K562 (cell line): ENCODE data around the gene RIMS3. TPM values are rescaled to one million over a fixed set of nuclear protein-coding genes. Genes with fewer than 3 reads are reported as not detected.

Experiments
- BMI1 ChIP-seq: fragments of 150-350 bp; IDR thresholded peaks from 2 replicates; pipeline ENCODE4 v1.6.1; 2014; ENCODE audit warnings: low read length
- C11orf30 ChIP-seq: fragments of 450-650 bp; IDR thresholded peaks from 2 replicates; pipeline ENCODE4 v1.6.1; 2016; ENCODE audit warnings: low read depth, mild to moderate bottlenecking
- DIDO1 ChIP-seq: fragments of 450-650 bp; IDR thresholded peaks from 2 replicates; pipeline ENCODE4 v1.6.1; 2016; ENCODE audit warnings: low read depth, missing biosample characterization, missing genetic modification characterization
- GATAD2B ChIP-seq: fragments of 450-650 bp; IDR thresholded peaks from 2 replicates; pipeline ENCODE4 v1.6.1; 2017; ENCODE audit warnings: mild to moderate bottlenecking, borderline replicate concordance
- KAT8 ChIP-seq: fragments of 450-650 bp; IDR thresholded peaks from 2 replicates; pipeline ENCODE4 v1.6.1; 2016; ENCODE audit warnings: low read depth, mild to moderate bottlenecking
- KLF13 ChIP-seq: fragments of 450-650 bp; IDR thresholded peaks from 2 replicates; pipeline ENCODE4 v1.6.1; 2016; ENCODE audit warnings: missing genetic modification characterization, low read depth, mild to moderate bottlenecking, missing compliant biosample characterization, moderate library complexity, borderline replicate concordance
- MXI1 ChIP-seq: IDR thresholded peaks from 2 replicates; pipeline ENCODE4 v1.6.1; 2011; ENCODE audit warnings: low read depth, mild to moderate bottlenecking, improper control_type of control experiment, low read length
- NBN ChIP-seq: fragments of 450-650 bp; IDR thresholded peaks from 2 replicates; pipeline ENCODE4 v1.6.1; 2016; ENCODE audit warnings: low read depth, mild to moderate bottlenecking
- RBBP5 ChIP-seq: fragments of 200-600 bp; sonication (generic); IDR thresholded peaks from 2 replicates; pipeline ENCODE4 v1.6.1; 2012; ENCODE audit warnings: borderline replicate concordance, mild to moderate bottlenecking, low read length, control low read depth, inconsistent platforms; ENCODE audit not compliant: insufficient read depth, poor library complexity, severe bottlenecking
- RCOR1 ChIP-seq, 2 experiments: IDR thresholded peaks; 2 replicates each; pipeline ENCODE4 v1.6.1; 2012; ENCODE audit warnings: low read depth in 2 of 2, low read length in 2 of 2, borderline replicate concordance in 1 of 2, improper control_type of control experiment in 1 of 2
- SMARCA4 ChIP-seq: fragments of 450-650 bp; IDR thresholded peaks from 2 replicates; pipeline ENCODE4 v1.6.1; 2016
- ZFP36 ChIP-seq: fragments of 150-350 bp; IDR thresholded peaks from 2 replicates; pipeline ENCODE4 v1.6.1; 2018; ENCODE audit warnings: low read length, low read depth; ENCODE audit not compliant: partially characterized antibody
- ZNF311 ChIP-seq: fragments of 250-450 bp; sonication (Bioruptor Pico); IDR thresholded peaks from 2 replicates; pipeline ENCODE4 v1.4.0; 2020; ENCODE audit warnings: mild to moderate bottlenecking, moderate library complexity
- polyA plus RNA-seq, 8 experiments: library from polyadenylated mRNA; depleted of rRNA in 4 of 8; stranded (reverse) in 5 of 8; unstranded in 3 of 8; fragments of >200 nt; fragmentation: Nextera tagmentation in 2 of 8; fragmentation: Illumina TruSeq in 1 of 8; extraction: Ambion mirVana in 2 of 8; extraction: Trizol in 1 of 8; gene quantifications; 2 replicates each; pipeline versions ENCODE4 v1.2.1 to v1.2.3, GENCODE V29; 2011 to 2014; ENCODE audit warnings: inconsistent platforms in 1 of 8, missing spikeins in 1 of 8
- total RNA-seq, 7 experiments: library from RNA; depleted of rRNA in 6 of 7; stranded (reverse); fragments of >200 nt in 6 of 7; fragmentation: Illumina TruSeq in 2 of 7; extraction: Trizol in 2 of 7; gene quantifications; 2 replicates each; pipeline versions ENCODE4 v1.2.1 to v1.2.3, GENCODE V29; 2011 to 2021; ENCODE audit warnings: low replicate concordance in 1 of 7
- TF ChIP-seq, protein P1 (sequence below): fragments of 450-650 bp; formaldehyde crosslinking; IDR thresholded peaks from 2 replicates; pipeline ENCODE4 v1.4.0; 2020; ENCODE audit warnings: mild to moderate bottlenecking, mixed read lengths
- TF ChIP-seq, protein P2 (sequence below): sonication (generic); formaldehyde crosslinking; IDR thresholded peaks from 2 replicates; pipeline ENCODE4 v1.8.0; 2022; ENCODE audit warnings: missing genetic modification reagents, mild to moderate bottlenecking, borderline replicate concordance
- TF ChIP-seq, protein P3 (sequence below): sonication (generic); formaldehyde crosslinking; IDR thresholded peaks from 2 replicates; pipeline ENCODE4 v1.4.0; 2020; ENCODE audit warnings: mild to moderate bottlenecking, missing genetic modification reagents
- TF ChIP-seq, protein P4 (sequence below), 2 experiments: fragments of 450-650 bp; IDR thresholded peaks; 2 replicates each; pipeline ENCODE4 v1.6.1; 2016
- TF ChIP-seq, protein P5 (sequence below): sonication (generic); formaldehyde crosslinking; IDR thresholded peaks from 2 replicates; pipeline ENCODE4 v1.5.0; 2020; ENCODE audit warnings: missing genetic modification reagents
- TF ChIP-seq, protein P6 (sequence below): fragments of 250-450 bp; sonication (Bioruptor Pico); IDR thresholded peaks from 2 replicates; pipeline ENCODE4 v1.4.0; 2020; ENCODE audit warnings: mild to moderate bottlenecking

RIMS3 gene
- total and polyA plus RNA-seq, 9 of the 15 experiments (the other 6 are each of a cell fraction or from before 2014, with no cell fraction given), result 0.06 to 1.2 (median 0.59) TPM

DNA sequence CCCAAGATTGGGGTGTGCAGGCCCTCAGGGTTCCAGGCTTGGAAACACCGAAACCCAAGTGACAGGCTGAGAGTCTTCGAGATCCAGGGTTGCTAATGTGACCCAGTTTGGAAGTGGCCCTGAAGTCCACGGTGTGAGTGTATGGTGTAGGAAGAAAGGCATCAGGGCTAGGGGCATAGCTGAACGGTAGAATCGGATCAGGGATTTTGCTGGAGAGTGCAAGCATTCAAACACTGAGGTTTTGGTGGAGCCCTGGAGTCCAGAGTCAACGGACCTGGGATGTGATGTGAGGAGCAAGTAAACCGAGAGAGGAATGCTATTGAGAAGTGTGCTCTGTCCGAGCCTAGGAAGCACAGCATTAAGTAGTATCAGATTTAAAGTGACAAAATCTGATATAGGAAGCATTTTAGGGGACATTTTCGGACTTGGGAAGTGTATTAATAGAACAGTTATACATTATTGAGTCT, 27.0 kb upstream of the RIMS3 start (continued):
- TF ChIP-seq, protein P1, sequence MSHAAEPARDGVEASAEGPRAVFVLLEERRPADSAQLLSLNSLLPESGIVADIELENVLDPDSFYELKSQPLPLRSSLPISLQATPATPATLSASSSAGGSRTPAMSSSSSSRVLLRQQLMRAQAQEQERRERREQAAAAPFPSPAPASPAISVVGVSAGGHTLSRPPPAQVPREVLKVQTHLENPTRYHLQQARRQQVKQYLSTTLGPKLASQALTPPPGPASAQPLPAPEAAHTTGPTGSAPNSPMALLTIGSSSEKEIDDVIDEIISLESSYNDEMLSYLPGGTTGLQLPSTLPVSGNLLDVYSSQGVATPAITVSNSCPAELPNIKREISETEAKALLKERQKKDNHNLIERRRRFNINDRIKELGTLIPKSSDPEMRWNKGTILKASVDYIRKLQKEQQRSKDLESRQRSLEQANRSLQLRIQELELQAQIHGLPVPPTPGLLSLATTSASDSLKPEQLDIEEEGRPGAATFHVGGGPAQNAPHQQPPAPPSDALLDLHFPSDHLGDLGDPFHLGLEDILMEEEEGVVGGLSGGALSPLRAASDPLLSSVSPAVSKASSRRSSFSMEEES, result peak; percentile 63
- TF ChIP-seq, protein P2, sequence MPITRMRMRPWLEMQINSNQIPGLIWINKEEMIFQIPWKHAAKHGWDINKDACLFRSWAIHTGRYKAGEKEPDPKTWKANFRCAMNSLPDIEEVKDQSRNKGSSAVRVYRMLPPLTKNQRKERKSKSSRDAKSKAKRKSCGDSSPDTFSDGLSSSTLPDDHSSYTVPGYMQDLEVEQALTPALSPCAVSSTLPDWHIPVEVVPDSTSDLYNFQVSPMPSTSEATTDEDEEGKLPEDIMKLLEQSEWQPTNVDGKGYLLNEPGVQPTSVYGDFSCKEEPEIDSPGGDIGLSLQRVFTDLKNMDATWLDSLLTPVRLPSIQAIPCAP (CRISPR knock-in tag), result 0 out of 2 replicates have a peak, but pooled peaks have one; percentile 25
- TF ChIP-seq ZNF311 (CRISPR knock-in tag) (no peak), KAT8 (no peak), GATAD2B (no peak), ZFP36 (no peak), KLF13 (tag) (peak; percentile 29; the same call in 1 of the 2 replicates), C11orf30 (no peak), SMARCA4 (peak; percentile 38; the same call in 1 of the 2 replicates), NBN (peak; percentile 53; the same call in 1 of the 2 replicates), DIDO1 (tag) (0 out of 2 replicates have a peak, but pooled peaks have one; percentile 44), RBBP5 (no peak), RCOR1 (IDR thresholded peaks at IDR 0.05; ENCODE audit: borderline replicate concordance in 1 of 2, low read depth in 2 of 2, low read length in 2 of 2) (peak in 1 of 2 experiments; percentile 4; a peak in 1 of 4 replicates), BMI1 (no peak), MXI1 (0 out of 2 replicates have a peak, but pooled peaks have one; percentile 2)
- TF ChIP-seq, protein P3, sequence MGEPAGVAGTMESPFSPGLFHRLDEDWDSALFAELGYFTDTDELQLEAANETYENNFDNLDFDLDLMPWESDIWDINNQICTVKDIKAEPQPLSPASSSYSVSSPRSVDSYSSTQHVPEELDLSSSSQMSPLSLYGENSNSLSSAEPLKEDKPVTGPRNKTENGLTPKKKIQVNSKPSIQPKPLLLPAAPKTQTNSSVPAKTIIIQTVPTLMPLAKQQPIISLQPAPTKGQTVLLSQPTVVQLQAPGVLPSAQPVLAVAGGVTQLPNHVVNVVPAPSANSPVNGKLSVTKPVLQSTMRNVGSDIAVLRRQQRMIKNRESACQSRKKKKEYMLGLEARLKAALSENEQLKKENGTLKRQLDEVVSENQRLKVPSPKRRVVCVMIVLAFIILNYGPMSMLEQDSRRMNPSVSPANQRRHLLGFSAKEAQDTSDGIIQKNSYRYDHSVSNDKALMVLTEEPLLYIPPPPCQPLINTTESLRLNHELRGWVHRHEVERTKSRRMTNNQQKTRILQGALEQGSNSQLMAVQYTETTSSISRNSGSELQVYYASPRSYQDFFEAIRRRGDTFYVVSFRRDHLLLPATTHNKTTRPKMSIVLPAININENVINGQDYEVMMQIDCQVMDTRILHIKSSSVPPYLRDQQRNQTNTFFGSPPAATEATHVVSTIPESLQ (CRISPR knock-in tag), result no peak
- TF ChIP-seq, protein P4, sequence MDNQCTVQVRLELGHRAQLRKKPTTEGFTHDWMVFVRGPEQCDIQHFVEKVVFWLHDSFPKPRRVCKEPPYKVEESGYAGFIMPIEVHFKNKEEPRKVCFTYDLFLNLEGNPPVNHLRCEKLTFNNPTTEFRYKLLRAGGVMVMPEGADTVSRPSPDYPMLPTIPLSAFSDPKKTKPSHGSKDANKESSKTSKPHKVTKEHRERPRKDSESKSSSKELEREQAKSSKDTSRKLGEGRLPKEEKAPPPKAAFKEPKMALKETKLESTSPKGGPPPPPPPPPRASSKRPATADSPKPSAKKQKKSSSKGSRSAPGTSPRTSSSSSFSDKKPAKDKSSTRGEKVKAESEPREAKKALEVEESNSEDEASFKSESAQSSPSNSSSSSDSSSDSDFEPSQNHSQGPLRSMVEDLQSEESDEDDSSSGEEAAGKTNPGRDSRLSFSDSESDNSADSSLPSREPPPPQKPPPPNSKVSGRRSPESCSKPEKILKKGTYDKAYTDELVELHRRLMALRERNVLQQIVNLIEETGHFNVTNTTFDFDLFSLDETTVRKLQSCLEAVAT (IDR thresholded peaks at IDR 0.05), result peak in 1 of 2 experiments; percentile 42; a peak in 1 of 4 replicates
- TF ChIP-seq, protein P5, sequence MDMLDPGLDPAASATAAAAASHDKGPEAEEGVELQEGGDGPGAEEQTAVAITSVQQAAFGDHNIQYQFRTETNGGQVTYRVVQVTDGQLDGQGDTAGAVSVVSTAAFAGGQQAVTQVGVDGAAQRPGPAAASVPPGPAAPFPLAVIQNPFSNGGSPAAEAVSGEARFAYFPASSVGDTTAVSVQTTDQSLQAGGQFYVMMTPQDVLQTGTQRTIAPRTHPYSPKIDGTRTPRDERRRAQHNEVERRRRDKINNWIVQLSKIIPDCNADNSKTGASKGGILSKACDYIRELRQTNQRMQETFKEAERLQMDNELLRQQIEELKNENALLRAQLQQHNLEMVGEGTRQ, result peak; percentile 78
- TF ChIP-seq, protein P6, sequence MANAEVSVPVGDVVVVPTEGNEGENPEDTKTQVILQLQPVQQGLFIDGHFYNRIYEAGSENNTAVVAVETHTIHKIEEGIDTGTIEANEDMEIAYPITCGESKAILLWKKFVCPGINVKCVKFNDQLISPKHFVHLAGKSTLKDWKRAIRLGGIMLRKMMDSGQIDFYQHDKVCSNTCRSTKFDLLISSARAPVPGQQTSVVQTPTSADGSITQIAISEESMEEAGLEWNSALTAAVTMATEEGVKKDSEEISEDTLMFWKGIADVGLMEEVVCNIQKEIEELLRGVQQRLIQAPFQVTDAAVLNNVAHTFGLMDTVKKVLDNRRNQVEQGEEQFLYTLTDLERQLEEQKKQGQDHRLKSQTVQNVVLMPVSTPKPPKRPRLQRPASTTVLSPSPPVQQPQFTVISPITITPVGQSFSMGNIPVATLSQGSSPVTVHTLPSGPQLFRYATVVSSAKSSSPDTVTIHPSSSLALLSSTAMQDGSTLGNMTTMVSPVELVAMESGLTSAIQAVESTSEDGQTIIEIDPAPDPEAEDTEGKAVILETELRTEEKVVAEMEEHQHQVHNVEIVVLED, result no peak
